Measurements from ENCODE around the gene SDK2.
A peak's percentile ranks its signal among the peaks of the same experiment; 100 is the strongest.
"Not testable (repeated sequence)": the region's sequence is repeated elsewhere in the genome, so short reads cannot be mapped to it uniquely, and the experiment has no call there.

Gene SDK2

GRCh38 chr17:73379826-73380225 is 264.4 kb downstream of the SDK2 start:
- in situ Hi-C loops (cut with HindIII; ENCODE audit: low pct_ligation_motif_present, low pct_unique_long_range_greater_than_20kb, low sequenced_read_pairs) = no loop called here
- no peak for DNase-seq

- in situ Hi-C loops (cut with HindIII; ENCODE audit: low pct_ligation_motif_present, low pct_unique_long_range_greater_than_20kb, low sequenced_read_pairs) = no loop called here
- no peak for DNase-seq
These were observed 265.2 kb downstream of the SDK2 start for GRCh38 chr17:73378974-73379470.

DNA sequence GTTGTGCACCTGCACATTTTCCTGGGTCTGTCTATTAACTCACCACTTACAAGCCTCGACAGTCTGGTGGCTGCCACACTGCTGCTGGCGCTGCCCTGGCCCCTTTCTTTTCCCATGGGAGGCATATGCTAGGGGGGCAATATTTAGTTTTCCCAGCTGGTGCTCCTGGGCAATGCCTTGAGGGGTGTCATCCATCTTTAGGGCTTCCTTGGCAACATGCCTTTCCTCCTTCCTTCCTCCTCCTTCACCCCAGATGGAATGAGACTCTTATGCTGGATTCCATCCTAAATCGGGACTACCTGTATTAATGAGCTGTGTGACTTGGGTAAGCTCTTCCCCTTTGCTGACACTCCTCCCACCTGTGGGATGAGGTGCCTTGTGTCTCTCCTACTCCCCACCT is 267.6 kb downstream of the SDK2 start:
- DNase-seq = no peak
- in situ Hi-C loops (cut with HindIII; ENCODE audit: low pct_ligation_motif_present, low pct_unique_long_range_greater_than_20kb, low sequenced_read_pairs) = no loop called here

DNA sequence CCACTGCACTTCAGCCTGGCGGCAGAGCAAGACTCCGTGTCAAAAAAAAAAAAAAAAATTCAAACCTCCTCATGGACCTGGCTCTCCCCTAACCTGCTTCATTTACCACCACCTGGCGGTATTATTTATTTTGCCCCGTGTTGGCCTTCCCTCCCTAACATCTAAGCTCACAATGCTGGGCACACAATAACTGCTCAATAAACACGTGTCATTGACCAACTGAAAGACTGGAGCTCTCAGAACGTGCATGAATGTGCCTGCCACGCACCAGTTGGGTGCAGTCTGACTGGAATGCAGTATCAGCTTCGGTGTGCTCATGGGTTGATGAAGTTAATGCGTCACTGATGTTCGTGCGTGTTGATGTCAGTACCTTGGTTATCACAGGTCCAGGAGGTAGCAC is 268.1 kb downstream of the SDK2 start:
- in situ Hi-C loops (cut with HindIII; ENCODE audit: low pct_ligation_motif_present, low pct_unique_long_range_greater_than_20kb, low sequenced_read_pairs) = no loop called here

DNA sequence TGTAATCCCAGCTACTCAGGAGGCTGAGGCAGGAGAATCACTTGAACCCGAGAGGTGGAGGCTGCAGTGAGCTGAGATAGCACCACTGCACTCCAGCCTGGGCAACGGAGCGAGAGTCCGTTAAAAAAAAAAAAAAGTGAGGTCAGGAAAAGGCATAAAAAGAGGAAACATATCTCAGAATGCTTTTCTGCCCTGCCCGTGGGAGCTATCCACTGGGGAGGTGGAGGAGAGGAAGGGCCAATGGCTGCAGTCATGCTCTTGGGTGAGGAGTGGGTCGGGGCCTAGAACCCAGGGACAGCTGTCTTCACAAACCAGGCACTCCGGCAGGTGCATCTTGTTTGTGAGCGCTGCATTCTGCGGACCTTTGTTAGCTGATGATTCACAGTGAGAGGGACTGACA is 272.4 kb downstream of the SDK2 start:
- no peak for DNase-seq
- in situ Hi-C loops (cut with HindIII; ENCODE audit: low pct_ligation_motif_present, low pct_unique_long_range_greater_than_20kb, low sequenced_read_pairs) = no loop called here

More for the DNA sequence above, 268.1 kb downstream of the SDK2 start:
- DNase-seq = no peak

DNA sequence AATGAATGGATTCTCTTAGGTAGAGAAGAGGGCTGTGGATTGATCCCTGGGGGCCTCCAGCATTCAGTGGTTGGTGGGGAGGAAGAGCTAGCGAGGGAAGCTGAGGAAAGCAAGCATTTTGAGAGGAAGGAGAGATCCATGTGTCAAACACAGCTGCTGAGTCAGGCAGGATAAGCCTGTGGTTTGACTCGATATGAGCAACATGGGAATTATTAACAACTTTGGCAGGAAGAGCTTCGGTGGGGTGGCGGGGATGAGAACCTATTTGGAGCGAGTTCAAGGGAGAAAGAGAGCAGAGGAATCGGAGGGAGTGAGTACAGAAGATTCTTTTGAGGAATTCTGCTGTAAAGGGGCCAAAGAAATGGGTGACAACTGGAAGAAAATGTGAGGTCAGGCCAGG is 273.0 kb downstream of the SDK2 start:
- peak; percentile 97 for DNase-seq
- in situ Hi-C loops (cut with HindIII; ENCODE audit: low pct_ligation_motif_present, low pct_unique_long_range_greater_than_20kb, low sequenced_read_pairs) = no loop called here

DNA sequence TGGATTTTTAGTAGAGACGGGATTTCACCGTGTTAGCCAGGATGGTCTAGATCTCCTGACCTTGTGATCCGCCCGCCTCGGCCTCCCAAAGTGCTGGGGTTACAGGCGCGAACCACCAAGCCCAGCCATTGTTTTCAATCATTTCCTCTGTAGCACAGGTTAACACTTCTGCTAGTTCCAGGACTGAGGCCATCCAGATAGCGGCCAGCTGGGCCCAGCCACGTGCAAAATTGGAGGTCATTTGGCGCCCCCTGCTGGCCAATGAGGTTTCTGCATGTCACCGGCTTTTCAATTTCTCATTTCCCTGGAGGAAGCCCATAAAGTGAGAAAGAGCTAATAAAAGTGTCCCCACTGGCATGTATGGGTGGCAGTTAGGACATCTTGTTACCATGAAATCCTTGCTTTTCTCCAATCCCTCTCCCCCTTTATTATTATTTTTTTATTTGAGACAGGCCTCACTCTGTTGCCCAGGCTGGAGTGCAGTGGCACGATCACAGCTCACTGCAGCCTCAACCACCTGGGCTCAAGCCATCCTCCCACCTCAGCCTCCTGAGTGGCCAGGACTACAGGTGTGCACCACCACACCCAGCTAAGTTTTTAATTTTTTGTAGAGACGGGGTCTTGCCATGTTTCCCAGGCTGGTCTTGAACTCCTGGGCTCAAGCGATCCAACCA is 274.3 kb downstream of the SDK2 start:
- in situ Hi-C loops (cut with HindIII; ENCODE audit: low pct_ligation_motif_present, low pct_unique_long_range_greater_than_20kb, low sequenced_read_pairs) = not testable (repeated sequence)
- peak; percentile 80 for DNase-seq

GRCh38 chr17:73369111-73369521 is 275.1 kb downstream of the SDK2 start:
- in situ Hi-C loops (cut with HindIII; ENCODE audit: low pct_ligation_motif_present, low pct_unique_long_range_greater_than_20kb, low sequenced_read_pairs) = no loop called here
- DNase-seq = no peak

DNA sequence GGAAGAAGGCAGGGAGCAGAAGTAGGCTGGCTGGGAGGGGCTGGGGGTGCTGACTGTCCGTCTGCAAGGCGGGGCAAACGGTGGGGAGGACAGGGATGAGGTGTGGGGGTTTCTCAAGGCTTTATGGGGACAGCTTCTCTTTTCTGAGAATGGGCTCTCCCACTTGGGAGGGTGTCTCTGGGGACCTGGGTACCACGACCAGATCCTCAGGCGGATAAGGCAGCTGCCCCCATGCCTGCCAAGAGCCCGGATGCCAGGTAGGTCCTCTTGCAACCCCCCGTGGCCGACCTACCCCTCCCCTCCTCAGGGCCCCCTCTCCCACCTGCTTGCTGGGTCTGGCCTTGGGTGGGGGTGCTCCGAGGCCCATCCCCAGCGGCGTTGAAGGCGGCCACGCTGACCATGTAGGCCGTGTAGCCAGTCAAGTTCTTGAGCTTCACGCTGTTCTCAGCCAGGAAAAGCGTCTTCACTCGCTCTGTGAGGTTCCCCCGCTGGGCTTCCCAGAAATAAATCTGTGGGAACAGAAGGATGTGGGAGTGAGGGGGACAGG is 276.1 kb downstream of the SDK2 start:
- in situ Hi-C loops (cut with HindIII; ENCODE audit: low pct_ligation_motif_present, low pct_unique_long_range_greater_than_20kb, low sequenced_read_pairs) = no loop called here
- DNase-seq = no peak

- in situ Hi-C loops (cut with HindIII; ENCODE audit: low pct_ligation_motif_present, low pct_unique_long_range_greater_than_20kb, low sequenced_read_pairs) = no loop called here
- DNase-seq = no peak
These were observed 278.2 kb downstream of the SDK2 start for GRCh38 chr17:73365906-73366623.

GRCh38 chr17:73365301-73365874 is 278.9 kb downstream of the SDK2 start:
- no peak for DNase-seq

GRCh38 chr17:73364155-73364522 is 280.1 kb downstream of the SDK2 start:
- DNase-seq = no peak
- in situ Hi-C loops (cut with HindIII; ENCODE audit: low pct_ligation_motif_present, low pct_unique_long_range_greater_than_20kb, low sequenced_read_pairs) = no loop called here

More at GRCh38 chr17:73365301-73365874, 278.9 kb downstream of the SDK2 start:
- in situ Hi-C loops (cut with HindIII; ENCODE audit: low pct_ligation_motif_present, low pct_unique_long_range_greater_than_20kb, low sequenced_read_pairs) = no loop called here

GRCh38 chr17:73363442-73364154 is 280.6 kb downstream of the SDK2 start:
- DNase-seq = no peak
- in situ Hi-C loops (cut with HindIII; ENCODE audit: low pct_ligation_motif_present, low pct_unique_long_range_greater_than_20kb, low sequenced_read_pairs) = no loop called here

GRCh38 chr17:73362697-73363096 is 281.5 kb downstream of the SDK2 start:
- in situ Hi-C loops (cut with HindIII; ENCODE audit: low pct_ligation_motif_present, low pct_unique_long_range_greater_than_20kb, low sequenced_read_pairs) = no loop called here
- DNase-seq = no peak

- no peak for DNase-seq
- in situ Hi-C loops (cut with HindIII; ENCODE audit: low pct_ligation_motif_present, low pct_unique_long_range_greater_than_20kb, low sequenced_read_pairs) = no loop called here
These were observed 283.1 kb downstream of the SDK2 start for GRCh38 chr17:73360961-73361761.

DNA sequence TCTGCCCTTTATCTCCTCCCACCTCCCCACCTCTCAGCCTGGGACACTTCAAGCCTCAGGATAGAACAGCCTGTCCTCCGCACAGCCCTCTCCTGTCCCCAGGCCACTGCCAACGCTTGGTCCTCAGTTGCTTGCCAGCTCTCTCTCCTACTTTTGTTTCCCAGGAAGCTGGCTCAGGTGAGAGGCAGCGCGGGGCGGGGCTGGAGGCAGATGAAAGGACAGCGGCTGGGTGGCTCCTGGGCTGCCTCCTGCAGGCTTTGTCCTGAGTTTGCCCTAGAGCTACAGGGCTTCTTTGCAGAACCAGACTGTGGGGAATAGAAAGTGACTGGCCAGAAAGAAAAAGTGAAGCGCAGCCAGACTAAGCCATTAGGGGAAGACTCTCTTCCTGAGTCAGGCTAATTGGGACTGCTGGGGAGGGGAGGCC is 284.2 kb downstream of the SDK2 start:
- in situ Hi-C loops (cut with HindIII; ENCODE audit: low pct_ligation_motif_present, low pct_unique_long_range_greater_than_20kb, low sequenced_read_pairs) = no loop called here
- DNase-seq = no peak

DNA sequence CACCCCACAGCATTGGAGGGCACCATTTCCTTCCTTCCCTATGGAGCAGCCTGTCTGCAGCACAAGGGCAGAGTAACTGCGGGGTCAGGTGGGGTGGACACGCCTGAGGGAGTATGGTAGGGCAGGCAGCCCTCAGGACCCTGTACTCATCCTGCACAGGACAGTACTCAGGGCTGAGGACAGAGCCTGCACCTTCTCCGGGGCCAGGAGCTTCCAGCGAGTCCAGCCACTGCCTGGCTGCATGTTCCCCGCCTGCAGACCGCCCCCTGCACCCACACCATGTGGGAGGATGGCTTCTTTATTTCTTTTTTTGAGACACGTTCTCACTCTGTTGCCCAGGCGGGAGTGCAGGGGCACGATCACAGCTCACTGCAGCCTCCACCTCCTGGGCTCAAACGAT is 284.9 kb downstream of the SDK2 start:
- no peak for DNase-seq
- in situ Hi-C loops (cut with HindIII; ENCODE audit: low pct_ligation_motif_present, low pct_unique_long_range_greater_than_20kb, low sequenced_read_pairs) = no loop called here

GRCh38 chr17:73358668-73359067 is 285.6 kb downstream of the SDK2 start:
- no peak for DNase-seq
- in situ Hi-C loops (cut with HindIII; ENCODE audit: low pct_ligation_motif_present, low pct_unique_long_range_greater_than_20kb, low sequenced_read_pairs) = no loop called here
